Measurements from ENCODE around the gene MSANTD2. TPM values are rescaled to one million over a fixed set of nuclear protein-coding genes. Genes with fewer than 3 reads are reported as not detected.

MSANTD2 gene
- total RNA-seq, 1 experiment from 2014 or later: 32.6 TPM

- Histone ChIP-seq H4K20me1 (ENCODE audit: low read length) (no peaks in the 10 kb centered on the region), H3K9ac (ENCODE audit: low read length) (no peak overlapping the region), H3K36me3 (ENCODE audit: low read depth, low read length) (no peaks in the 10 kb centered on the region), H3K4me1 (ENCODE audit: insufficient read depth, low read length) (peaks cover 39% of the 10 kb centered on the region), H3K27me3 (ENCODE audit: low read length) (no peaks in the 10 kb centered on the region), H3K9me3 (ENCODE audit: low read length) (no peaks in the 10 kb centered on the region), H3K79me2 (ENCODE audit: low read length) (no peaks in the 10 kb centered on the region), H3F3A (ENCODE audit: low read length, unreplicated experiment) (no peaks in the 10 kb centered on the region), H2AFZ (ENCODE audit: low read length) (no peak overlapping the region), H3K4me3 (ENCODE audit: low read length) (no peak overlapping the region), H3K27ac (ENCODE audit: low read length) (no peak overlapping the region), H3K9me2 (replicated peaks; ENCODE audit: low read length) (no peaks in the 10 kb centered on the region), H3K4me2 (ENCODE audit: low read length) (no peak overlapping the region)
- CTCF ChIA-PET: no interaction called here
- POLR2A ChIA-PET (ENCODE audit: unreplicated experiment): no interaction called here
- no peak for DNase-seq
- no TSS peak for BruUV-seq (replicated peaks)
- intact Hi-C loops (cut with micrococcal nuclease): no loop called here
- no peak for ATAC-seq
- TF ChIP-seq EZH2 (IDR thresholded peaks at IDR 0.05; ENCODE audit: low read length, unreplicated experiment) (no peak), CTCF (conservative IDR thresholded peaks at IDR 0.05; ENCODE audit: low read depth, low read length) (no peak), EZH2phosphoT487 (IDR thresholded peaks at IDR 0.05; ENCODE audit: borderline replicate concordance, low read length) (no peak)
These were observed 30.5 kb upstream of the MSANTD2 start for GRCh38 chr11:124830749-124831148.

GRCh38 chr11:124829986-124830385 is 29.8 kb upstream of the MSANTD2 start:
- no TSS peak for BruUV-seq (replicated peaks)
- H3K27me3 ChIP-seq (ENCODE audit: low read length): no peaks in the 10 kb centered on the region
- no peaks in the 10 kb centered on the region for H3K36me3 ChIP-seq (ENCODE audit: low read depth, low read length)
- ATAC-seq (no peak), DNase-seq (no peak)
- TF ChIP-seq EZH2 (IDR thresholded peaks at IDR 0.05; ENCODE audit: low read length, unreplicated experiment): no peak
- TF ChIP-seq CTCF (conservative IDR thresholded peaks at IDR 0.05; ENCODE audit: low read depth, low read length): no peak
- no peak for TF ChIP-seq EZH2phosphoT487 (IDR thresholded peaks at IDR 0.05; ENCODE audit: borderline replicate concordance, low read length)
- no peak overlapping the region for H3K27ac ChIP-seq (ENCODE audit: low read length)
- H3K79me2 ChIP-seq (ENCODE audit: low read length): no peaks in the 10 kb centered on the region
- no peaks in the 10 kb centered on the region for H3K9me2 ChIP-seq (replicated peaks; ENCODE audit: low read length)
- H3K9me3 ChIP-seq (ENCODE audit: low read length): no peaks in the 10 kb centered on the region
- no peak overlapping the region for H3K9ac ChIP-seq (ENCODE audit: low read length)
- CTCF ChIA-PET: no interaction called here
- H2AFZ ChIP-seq (ENCODE audit: low read length): no peak overlapping the region
- no peak overlapping the region for H3K4me2 ChIP-seq (ENCODE audit: low read length)
- intact Hi-C loops (cut with micrococcal nuclease): no loop called here
- H4K20me1 ChIP-seq (ENCODE audit: low read length): no peaks in the 10 kb centered on the region
- no peak overlapping the region for H3K4me3 ChIP-seq (ENCODE audit: low read length)
- H3K4me1 ChIP-seq (ENCODE audit: insufficient read depth, low read length): peaks cover 33% of the 10 kb centered on the region
- H3F3A ChIP-seq (ENCODE audit: low read length, unreplicated experiment): no peaks in the 10 kb centered on the region
- POLR2A ChIA-PET (ENCODE audit: unreplicated experiment): interaction anchor here (0.5 to 0.7 kb wide), 2 partner anchors 15 to 449 kb away, joined by 5 to 9 read pairs; no protein-coding TSS in a partner anchor

GRCh38 chr11:124825876-124826275 is 25.7 kb upstream of the MSANTD2 start:
- Histone ChIP-seq H3K9ac (ENCODE audit: low read length) (no peak overlapping the region), H3F3A (ENCODE audit: low read length, unreplicated experiment) (no peaks in the 10 kb centered on the region), H3K4me1 (ENCODE audit: insufficient read depth, low read length) (peaks cover 10% of the 10 kb centered on the region; the same call in 1 of the 2 replicates), H3K36me3 (ENCODE audit: low read depth, low read length) (no peaks in the 10 kb centered on the region), H3K4me3 (ENCODE audit: low read length) (no peak overlapping the region), H3K79me2 (ENCODE audit: low read length) (no peaks in the 10 kb centered on the region), H3K4me2 (ENCODE audit: low read length) (no peak overlapping the region), H4K20me1 (ENCODE audit: low read length) (no peaks in the 10 kb centered on the region), H3K27ac (ENCODE audit: low read length) (no peak overlapping the region), H3K9me2 (replicated peaks; ENCODE audit: low read length) (no peaks in the 10 kb centered on the region), H3K9me3 (ENCODE audit: low read length) (no peaks in the 10 kb centered on the region), H3K27me3 (ENCODE audit: low read length) (no peaks in the 10 kb centered on the region), H2AFZ (ENCODE audit: low read length) (no peak overlapping the region)
- TF ChIP-seq EZH2 (IDR thresholded peaks at IDR 0.05; ENCODE audit: low read length, unreplicated experiment): no peak
- no peak for TF ChIP-seq CTCF (conservative IDR thresholded peaks at IDR 0.05; ENCODE audit: low read depth, low read length)
- TF ChIP-seq EZH2phosphoT487 (IDR thresholded peaks at IDR 0.05; ENCODE audit: borderline replicate concordance, low read length): no peak
- no TSS peak for BruUV-seq (replicated peaks)
- no peak for ATAC-seq
- ChIA-PET POLR2A (ENCODE audit: unreplicated experiment) (no interaction called here), CTCF (no interaction called here)
- no peak for DNase-seq
- intact Hi-C loops (cut with micrococcal nuclease): no loop called here

Data from PC-3 (cell line).